Lung (tissue), 12 donors: ENCODE data around the gene SFSWAP. TPM values are rescaled to one million over a fixed set of nuclear protein-coding genes. Genes with fewer than 3 reads are reported as not detected.

Experiments
- ATAC-seq: fragments of 200-7000 bp; cut with Tn5 transposase; one replicate; pipeline ENCODE4 v1.9.1; 2020; ENCODE audit warnings: moderate number of reproducible peaks; ENCODE audit not compliant: insufficient read depth, low FRiP score
- DNase-seq, 3 donors: peaks; one replicate each; pipeline ENCODE4 v3.0.0-alpha.2; 2013 to 2017
- H3K27ac ChIP-seq, 2 donors: one replicate each; pipeline ENCODE4 v1.5.1; 2013; ENCODE audit warnings: mild to moderate bottlenecking in 2 of 2, moderate library complexity in 2 of 2, control low read depth in 1 of 2, inconsistent platforms in 1 of 2, low read depth in 1 of 2, low read length in 1 of 2
- H3K27me3 ChIP-seq, 3 donors: one replicate each; pipeline ENCODE4 v1.5.1; 2013; ENCODE audit warnings: low read length in 2 of 3; ENCODE audit not compliant: control insufficient read depth in 3 of 3, insufficient read depth in 3 of 3
- H3K36me3 ChIP-seq, 4 donors: one replicate each; pipeline ENCODE4 v1.5.1; 2013; ENCODE audit warnings: low read length in 4 of 4, mild to moderate bottlenecking in 1 of 4, moderate library complexity in 1 of 4; ENCODE audit not compliant: control insufficient read depth in 4 of 4, insufficient read depth in 4 of 4
- H3K4me1 ChIP-seq, 5 donors: one replicate each; pipeline ENCODE4 v1.5.1; 2013; ENCODE audit warnings: low read length in 5 of 5, mild to moderate bottlenecking in 2 of 5, moderate library complexity in 1 of 5; ENCODE audit not compliant: control insufficient read depth in 5 of 5, insufficient read depth in 5 of 5
- H3K4me3 ChIP-seq: one replicate; pipeline ENCODE4 v1.5.1; 2013; ENCODE audit warnings: mild to moderate bottlenecking, control low read depth, moderate library complexity
- H3K9ac ChIP-seq, 2 donors: one replicate each; pipeline ENCODE4 v1.5.1; 2013; ENCODE audit warnings: low read length in 2 of 2, control low read depth in 1 of 2; ENCODE audit not compliant: insufficient read depth in 1 of 2
- H3K9me3 ChIP-seq, 4 donors: one replicate each; pipeline ENCODE4 v1.5.1; 2013; ENCODE audit warnings: low read length in 3 of 4, mild to moderate bottlenecking in 1 of 4, moderate library complexity in 1 of 4; ENCODE audit not compliant: control insufficient read depth in 4 of 4, insufficient read depth in 3 of 4
- CTCF ChIP-seq: IDR thresholded peaks from 2 replicates; pipeline ENCODE4 v1.5.1; 2012; ENCODE audit warnings: mild to moderate bottlenecking; ENCODE audit errors: control extremely low read depth, extremely low read depth
- WGBS, 2 donors: extraction: QIAGEN DNeasy Blood & Tissue Kit; methylation state at CpG; one replicate each; pipeline ENCODE4 v1.1.7; 2013; 5-methylcytosine and 5-hydroxymethylcytosine counted together
- polyA plus RNA-seq, 2 donors: library from polyadenylated mRNA; stranded (reverse); fragments of 200-250 nt; gene quantifications; one replicate each; pipeline ENCODE4 v1.2.1, GENCODE V29; 2013
- total RNA-seq, 2 donors: library from RNA; depleted of rRNA in 1 of 2; stranded (reverse); fragments of >200 nt in 1 of 2; gene quantifications; one replicate each; pipeline ENCODE4 v1.2.1, GENCODE V29; 2014 to 2021
- donor health status: control.
- donor health status: control.
- donor health status: Bipolar disorder and iron deficiency.
- donor health status: healthy.
- donor health status: DM: yes; HTN: yes; CAD: no.

Gene SFSWAP
- total and polyA plus RNA-seq, 4 donors, result 23.3 to 49.9 (median 40.0) TPM

GRCh38 chr12:131795064-131795463, 84.2 kb downstream of the SFSWAP start:
- Histone ChIP-seq H3K27ac (no peak overlapping the region), H3K36me3 (peaks cover 19 to 46% (median 38%) of the 10 kb centered on the region in 4 donors), H3K4me3 (no peak overlapping the region), H3K27me3 (no peaks in the 10 kb centered on the region), H3K9me3 (peaks cover 0 to 4% (median under 1%) of the 10 kb centered on the region in 4 donors), H3K4me1 (peaks cover 0 to 7% (median 0%) of the 10 kb centered on the region in 5 donors), H3K9ac (no peak overlapping the region)
- WGBS, 2 donors, result 85 to 87% methylated on average over 14 of the region's 14 CpGs
- DNase-seq (no peak), ATAC-seq (no peak)
- TF ChIP-seq CTCF, result no peak

- H3K27ac ChIP-seq, result peak overlapping the region in 1 of 2 donors; percentile 51
- ATAC-seq (peak; percentile 69), DNase-seq (peak; percentile 52 to 81 (median 78))
- no peak overlapping the region for H3K9ac ChIP-seq
- TF ChIP-seq CTCF, result no peak
- H3K4me1 ChIP-seq, result peaks cover 0 to 7% (median 0%) of the 10 kb centered on the region in 5 donors
- 60 to 63% methylated on average over 12 to 13 of the region's 15 CpGs for WGBS, 2 donors
- H3K27me3 ChIP-seq, result no peaks in the 10 kb centered on the region
- H3K4me3 ChIP-seq, result no peak overlapping the region
- H3K36me3 ChIP-seq, result peaks cover 15 to 48% (median 33%) of the 10 kb centered on the region in 4 donors
- H3K9me3 ChIP-seq, result peaks cover 0 to 2% (median under 1%) of the 10 kb centered on the region in 4 donors
Measured at GRCh38 chr12:131795690-131796410, 85.0 kb downstream of the SFSWAP start.

GRCh38 chr12:131796411-131796736, 85.5 kb downstream of the SFSWAP start:
- peaks cover 15 to 51% (median 33%) of the 10 kb centered on the region in 4 donors for H3K36me3 ChIP-seq
- H3K27ac ChIP-seq, result no peak overlapping the region
- peaks cover 0 to 2% (median 0%) of the 10 kb centered on the region in 4 donors for H3K9me3 ChIP-seq
- no peaks in the 10 kb centered on the region for H3K27me3 ChIP-seq
- H3K4me3 ChIP-seq, result no peak overlapping the region
- no peak for TF ChIP-seq CTCF
- peaks cover 0 to 7% (median 0%) of the 10 kb centered on the region in 5 donors for H3K4me1 ChIP-seq
- ATAC-seq, result no peak
- no peak overlapping the region for H3K9ac ChIP-seq
- no peak for DNase-seq
- 85 to 92% methylated on average over 6 of the region's 6 CpGs for WGBS, 2 donors
